ENCODE measurements around the gene NRG2. TPM values are rescaled to one million over a fixed set of nuclear protein-coding genes. Genes with fewer than 3 reads are reported as not detected.

Gene NRG2
- total RNA-seq, 1 experiment from 2014 or later, result 0.91 TPM

DNA sequence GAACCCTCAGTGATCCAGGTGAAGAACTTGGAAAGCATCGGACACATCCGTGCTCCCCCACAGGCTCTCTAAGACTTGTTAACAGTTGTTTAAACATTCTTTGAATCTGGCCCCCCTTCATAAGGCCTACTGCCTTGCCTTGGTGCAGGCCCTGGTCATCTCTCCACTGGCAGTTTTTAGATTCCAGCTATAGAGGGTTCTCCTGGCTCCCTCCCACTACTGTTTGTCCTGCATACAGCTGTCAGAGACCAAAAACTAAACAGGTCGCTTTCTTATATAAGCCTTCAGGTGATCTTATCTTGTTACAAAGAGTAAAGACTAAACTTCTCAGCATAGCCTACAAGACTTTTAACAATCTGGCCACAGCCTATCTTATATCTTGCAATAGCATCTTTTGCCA lies 32.3 kb downstream of the NRG2 start:
- Histone ChIP-seq H2AFZ (ENCODE audit: low read depth, low read length, poor library complexity, severe bottlenecking) (no peak overlapping the region), H4K20me1 (ENCODE audit: insufficient read depth) (no peaks in the 10 kb centered on the region), H3K36me3 (ENCODE audit: control insufficient read depth in 1 of 2, insufficient read depth in 2 of 2, low read length in 2 of 2) (no peaks in the 10 kb centered on the region), H3K9ac (ENCODE audit: low read length) (no peak overlapping the region), H3K27me3 (ENCODE audit: insufficient read depth, low read length) (no peaks in the 10 kb centered on the region), H3K9me2 (ENCODE audit: insufficient read depth) (no peaks in the 10 kb centered on the region), H3K27ac (ENCODE audit: low read depth, low read length) (no peak overlapping the region), H3K4me1 (ENCODE audit: control insufficient read depth in 1 of 2, insufficient read depth in 2 of 2, low read length in 2 of 2) (no peaks in the 10 kb centered on the region), H3K79me2 (ENCODE audit: insufficient read depth, low read length) (no peaks in the 10 kb centered on the region), H3K4me2 (ENCODE audit: low read length) (no peak overlapping the region), H3K9me3 (ENCODE audit: control insufficient read depth in 1 of 2, insufficient read depth in 1 of 2, low read depth in 1 of 2, low read length in 2 of 2) (no peaks in the 10 kb centered on the region), H3K4me3 (replicated peaks in 1 of 2; ENCODE audit: low read depth in 1 of 2, low read length in 2 of 2) (no peak overlapping the region)
- DNase-seq (ENCODE audit: low read depth, low spot score) (no peak), ATAC-seq (no peak)
- intact Hi-C loops (cut with micrococcal nuclease), result no loop called here
- no TSS peak for BruUV-seq (replicated peaks)
- POLR2A ChIA-PET, result no interaction called here
- RAD21 ChIA-PET (ENCODE audit: low non-redundant PET in 1 of 2, low total read pairs in 2 of 2, uncharacterized antibody in 2 of 2, unreplicated experiment in 2 of 2), result no interaction called here
- CTCF ChIA-PET, result no interaction called here
- TF ChIP-seq ZNF274 (IDR thresholded peaks at IDR 0.05; ENCODE audit: low read depth, low read length), result no peak
- TF ChIP-seq ZFX (IDR thresholded peaks at IDR 0.05), result no peak
- TF ChIP-seq, protein P1, sequence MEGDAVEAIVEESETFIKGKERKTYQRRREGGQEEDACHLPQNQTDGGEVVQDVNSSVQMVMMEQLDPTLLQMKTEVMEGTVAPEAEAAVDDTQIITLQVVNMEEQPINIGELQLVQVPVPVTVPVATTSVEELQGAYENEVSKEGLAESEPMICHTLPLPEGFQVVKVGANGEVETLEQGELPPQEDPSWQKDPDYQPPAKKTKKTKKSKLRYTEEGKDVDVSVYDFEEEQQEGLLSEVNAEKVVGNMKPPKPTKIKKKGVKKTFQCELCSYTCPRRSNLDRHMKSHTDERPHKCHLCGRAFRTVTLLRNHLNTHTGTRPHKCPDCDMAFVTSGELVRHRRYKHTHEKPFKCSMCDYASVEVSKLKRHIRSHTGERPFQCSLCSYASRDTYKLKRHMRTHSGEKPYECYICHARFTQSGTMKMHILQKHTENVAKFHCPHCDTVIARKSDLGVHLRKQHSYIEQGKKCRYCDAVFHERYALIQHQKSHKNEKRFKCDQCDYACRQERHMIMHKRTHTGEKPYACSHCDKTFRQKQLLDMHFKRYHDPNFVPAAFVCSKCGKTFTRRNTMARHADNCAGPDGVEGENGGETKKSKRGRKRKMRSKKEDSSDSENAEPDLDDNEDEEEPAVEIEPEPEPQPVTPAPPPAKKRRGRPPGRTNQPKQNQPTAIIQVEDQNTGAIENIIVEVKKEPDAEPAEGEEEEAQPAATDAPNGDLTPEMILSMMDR (IDR thresholded peaks at IDR 0.05 in 2 of 3, conservative IDR thresholded peaks at IDR 0.05 in 1 of 3; ENCODE audit: borderline replicate concordance in 1 of 3, insufficient read depth in 1 of 3, low read depth in 2 of 3, low read length in 2 of 3), result no peak
- TF ChIP-seq SIN3A (IDR thresholded peaks at IDR 0.05; ENCODE audit: low read depth), result no peak
- TF ChIP-seq FOSL1 (IDR thresholded peaks at IDR 0.05; ENCODE audit: low read depth), result no peak
- no peak for TF ChIP-seq SRF (IDR thresholded peaks at IDR 0.05; ENCODE audit: low read depth)
- TF ChIP-seq YY1 (IDR thresholded peaks at IDR 0.05; ENCODE audit: extremely low read depth, insufficient replicate concordance, low read depth, low read length), result no peak
- TF ChIP-seq SP1 (IDR thresholded peaks at IDR 0.05; ENCODE audit: low read depth), result no peak

DNA sequence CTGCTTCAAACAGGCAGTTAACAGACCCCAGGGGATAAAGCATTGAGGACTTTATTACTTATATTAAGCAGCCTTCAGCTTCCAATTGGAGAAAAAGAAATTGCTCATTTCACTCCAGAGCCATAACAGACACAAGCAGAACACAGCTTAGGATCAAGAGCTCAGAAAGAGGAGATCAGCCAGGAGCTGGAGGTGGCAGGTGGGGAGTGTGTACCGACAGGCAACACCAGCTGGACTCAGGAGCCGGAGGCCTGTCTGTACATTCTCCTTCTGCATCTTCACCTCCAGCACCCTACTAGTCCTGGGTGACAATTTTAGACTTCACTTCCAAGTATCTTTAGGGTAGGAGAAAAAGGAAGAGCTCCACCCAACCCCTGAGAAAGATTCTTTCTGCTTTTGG lies 35.8 kb downstream of the NRG2 start:
- H3K4me2 ChIP-seq (ENCODE audit: low read length), result no peak overlapping the region
- DNase-seq (ENCODE audit: low read depth, low spot score) (no peak), ATAC-seq (no peak)
- H3K9me3 ChIP-seq (ENCODE audit: control insufficient read depth in 1 of 2, insufficient read depth in 1 of 2, low read depth in 1 of 2, low read length in 2 of 2), result no peaks in the 10 kb centered on the region
- H3K27ac ChIP-seq (ENCODE audit: low read depth, low read length), result no peak overlapping the region
- no peak overlapping the region for H2AFZ ChIP-seq (ENCODE audit: low read depth, low read length, poor library complexity, severe bottlenecking)
- H3K27me3 ChIP-seq (ENCODE audit: insufficient read depth, low read length), result peaks cover 29% of the 10 kb centered on the region
- no peaks in the 10 kb centered on the region for H3K79me2 ChIP-seq (ENCODE audit: insufficient read depth, low read length)
- H3K4me3 ChIP-seq (replicated peaks in 1 of 2; ENCODE audit: low read depth in 1 of 2, low read length in 2 of 2), result no peak overlapping the region
- ChIA-PET RAD21 (ENCODE audit: low non-redundant PET in 1 of 2, low total read pairs in 2 of 2, uncharacterized antibody in 2 of 2, unreplicated experiment in 2 of 2) (no interaction called here), CTCF (no interaction called here), POLR2A (no interaction called here)
- H3K9me2 ChIP-seq (ENCODE audit: insufficient read depth), result no peaks in the 10 kb centered on the region
- no TSS peak for BruUV-seq (replicated peaks)
- no peak overlapping the region for H3K9ac ChIP-seq (ENCODE audit: low read length)
- no peaks in the 10 kb centered on the region for H4K20me1 ChIP-seq (ENCODE audit: insufficient read depth)
- H3K4me1 ChIP-seq (ENCODE audit: control insufficient read depth in 1 of 2, insufficient read depth in 2 of 2, low read length in 2 of 2), result no peaks in the 10 kb centered on the region
- intact Hi-C loops (cut with micrococcal nuclease), result no loop called here
- TF ChIP-seq JUND (IDR thresholded peaks at IDR 0.05) (no peak), CEBPB (IDR thresholded peaks at IDR 0.05; ENCODE audit: low read depth) (no peak), ZNF274 (IDR thresholded peaks at IDR 0.05; ENCODE audit: low read depth, low read length) (no peak), TCF7L2 (IDR thresholded peaks at IDR 0.05; ENCODE audit: borderline replicate concordance, extremely low read depth, insufficient read depth, insufficient read length) (no peak), EZH2phosphoT487 (IDR thresholded peaks at IDR 0.05; ENCODE audit: borderline replicate concordance) (no peak), YY1 (IDR thresholded peaks at IDR 0.05; ENCODE audit: extremely low read depth, insufficient replicate concordance, low read depth, low read length) (no peak), POLR2A (IDR thresholded peaks at IDR 0.05; ENCODE audit: borderline replicate concordance, extremely low read depth, insufficient read depth, insufficient read length) (no peak), SP1 (IDR thresholded peaks at IDR 0.05; ENCODE audit: low read depth) (no peak), EZH2 (IDR thresholded peaks at IDR 0.05) (no peak), RAD21 (IDR thresholded peaks at IDR 0.05; ENCODE audit: low read depth) (no peak)
- TF ChIP-seq, protein P2, sequence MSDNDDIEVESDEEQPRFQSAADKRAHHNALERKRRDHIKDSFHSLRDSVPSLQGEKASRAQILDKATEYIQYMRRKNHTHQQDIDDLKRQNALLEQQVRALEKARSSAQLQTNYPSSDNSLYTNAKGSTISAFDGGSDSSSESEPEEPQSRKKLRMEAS (IDR thresholded peaks at IDR 0.05), result no peak
- TF ChIP-seq, protein P3, sequence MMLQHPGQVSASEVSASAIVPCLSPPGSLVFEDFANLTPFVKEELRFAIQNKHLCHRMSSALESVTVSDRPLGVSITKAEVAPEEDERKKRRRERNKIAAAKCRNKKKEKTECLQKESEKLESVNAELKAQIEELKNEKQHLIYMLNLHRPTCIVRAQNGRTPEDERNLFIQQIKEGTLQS (IDR thresholded peaks at IDR 0.05), result no peak
- H3K36me3 ChIP-seq (ENCODE audit: control insufficient read depth in 1 of 2, insufficient read depth in 2 of 2, low read length in 2 of 2), result no peaks in the 10 kb centered on the region
